DOHH2 (cell line): ENCODE results near the gene DNAJC21.

ENCODE experiments used
- EZH2phosphoT487 ChIP-seq: fragments of 200-600 bp; sonication (generic); IDR thresholded peaks from 2 replicates; pipeline ENCODE4 v1.6.1; 2017; ENCODE audit warnings: borderline replicate concordance, mild to moderate bottlenecking, antibody characterized with exemption, low read length, moderate library complexity, mixed read lengths
- TF ChIP-seq, protein P1 (sequence below): fragments of 200-600 bp; sonication (generic); IDR thresholded peaks from one replicate; pipeline ENCODE4 v1.5.1; 2014; ENCODE audit warnings: antibody characterized with exemption, mild to moderate bottlenecking, low read depth, low read length; ENCODE audit not compliant: poor library complexity, severe bottlenecking

DNA sequence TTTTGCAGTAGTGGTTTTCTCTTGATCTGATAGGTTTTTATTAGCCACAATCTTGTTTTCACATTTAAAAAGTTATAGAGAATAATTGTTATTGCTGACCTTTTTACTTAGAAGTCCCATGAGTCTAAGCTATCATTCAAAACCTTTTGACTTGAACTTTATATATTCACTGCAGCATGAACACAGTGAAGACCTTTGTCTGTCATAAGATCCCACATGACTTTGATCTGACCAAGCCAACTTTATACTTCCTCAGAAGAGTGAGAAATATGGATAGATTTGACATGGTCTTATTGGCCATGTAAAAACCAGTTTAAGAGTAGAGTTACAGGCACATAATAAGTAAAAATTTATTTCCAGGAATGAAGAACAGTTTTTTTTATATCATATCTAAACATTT, 48.1 kb upstream of the DNAJC21 start:
- TF ChIP-seq, protein P1, sequence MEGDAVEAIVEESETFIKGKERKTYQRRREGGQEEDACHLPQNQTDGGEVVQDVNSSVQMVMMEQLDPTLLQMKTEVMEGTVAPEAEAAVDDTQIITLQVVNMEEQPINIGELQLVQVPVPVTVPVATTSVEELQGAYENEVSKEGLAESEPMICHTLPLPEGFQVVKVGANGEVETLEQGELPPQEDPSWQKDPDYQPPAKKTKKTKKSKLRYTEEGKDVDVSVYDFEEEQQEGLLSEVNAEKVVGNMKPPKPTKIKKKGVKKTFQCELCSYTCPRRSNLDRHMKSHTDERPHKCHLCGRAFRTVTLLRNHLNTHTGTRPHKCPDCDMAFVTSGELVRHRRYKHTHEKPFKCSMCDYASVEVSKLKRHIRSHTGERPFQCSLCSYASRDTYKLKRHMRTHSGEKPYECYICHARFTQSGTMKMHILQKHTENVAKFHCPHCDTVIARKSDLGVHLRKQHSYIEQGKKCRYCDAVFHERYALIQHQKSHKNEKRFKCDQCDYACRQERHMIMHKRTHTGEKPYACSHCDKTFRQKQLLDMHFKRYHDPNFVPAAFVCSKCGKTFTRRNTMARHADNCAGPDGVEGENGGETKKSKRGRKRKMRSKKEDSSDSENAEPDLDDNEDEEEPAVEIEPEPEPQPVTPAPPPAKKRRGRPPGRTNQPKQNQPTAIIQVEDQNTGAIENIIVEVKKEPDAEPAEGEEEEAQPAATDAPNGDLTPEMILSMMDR: no peak
- no peak for TF ChIP-seq EZH2phosphoT487
